GM12891 (cell line): ENCODE measurements around the gene PLPP3.

Experiments used
- POLR2A ChIP-seq: IDR thresholded peaks from 2 replicates; pipeline ENCODE4 v1.6.1; 2011; ENCODE audit warnings: low read depth, low read length, control low read depth
- TAF1 ChIP-seq: IDR thresholded peaks from 2 replicates; pipeline ENCODE4 v1.6.1; 2011; ENCODE audit warnings: low read depth, low read length, control low read depth

- TF ChIP-seq POLR2A, result no peak
- no peak for TF ChIP-seq TAF1
Observed at GRCh38 chr1:56547473-56547872, 31.9 kb downstream of the PLPP3 start.
